WI38 (cell line): ENCODE data around the gene PHYHIPL.

ENCODE experiments used
- H3K4me3 ChIP-seq: 2 replicates; pipeline ENCODE4 v1.5.1; 2011; ENCODE audit warnings: low read depth, mild to moderate bottlenecking, control low read depth, low read length
- TF ChIP-seq, protein P1 (sequence below): IDR thresholded peaks from 2 replicates; pipeline ENCODE4 v1.5.1; 2012; ENCODE audit warnings: low read depth, mild to moderate bottlenecking, control low read depth, low read length

Gene PHYHIPL

DNA sequence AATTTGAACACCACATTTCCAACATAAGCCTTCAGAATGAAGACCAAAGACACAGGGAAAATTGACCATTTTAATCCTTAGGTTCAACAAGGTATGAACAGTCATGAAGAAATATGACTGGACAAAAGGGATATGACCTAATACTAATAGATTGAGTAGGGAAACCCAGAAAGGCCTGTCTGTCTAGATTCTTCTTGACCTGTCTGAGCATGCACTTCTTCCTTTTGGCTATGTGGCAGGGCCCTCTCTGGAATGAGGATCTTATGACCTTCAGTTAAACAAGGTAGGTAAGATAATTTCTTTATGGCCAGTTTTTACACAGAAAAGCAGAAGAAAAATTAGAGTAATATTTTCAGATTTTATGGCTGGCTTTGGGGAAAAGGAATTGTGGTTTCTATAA, 3.0 kb upstream of the PHYHIPL start:
- H3K4me3 ChIP-seq = no peak overlapping the region
- TF ChIP-seq, protein P1, sequence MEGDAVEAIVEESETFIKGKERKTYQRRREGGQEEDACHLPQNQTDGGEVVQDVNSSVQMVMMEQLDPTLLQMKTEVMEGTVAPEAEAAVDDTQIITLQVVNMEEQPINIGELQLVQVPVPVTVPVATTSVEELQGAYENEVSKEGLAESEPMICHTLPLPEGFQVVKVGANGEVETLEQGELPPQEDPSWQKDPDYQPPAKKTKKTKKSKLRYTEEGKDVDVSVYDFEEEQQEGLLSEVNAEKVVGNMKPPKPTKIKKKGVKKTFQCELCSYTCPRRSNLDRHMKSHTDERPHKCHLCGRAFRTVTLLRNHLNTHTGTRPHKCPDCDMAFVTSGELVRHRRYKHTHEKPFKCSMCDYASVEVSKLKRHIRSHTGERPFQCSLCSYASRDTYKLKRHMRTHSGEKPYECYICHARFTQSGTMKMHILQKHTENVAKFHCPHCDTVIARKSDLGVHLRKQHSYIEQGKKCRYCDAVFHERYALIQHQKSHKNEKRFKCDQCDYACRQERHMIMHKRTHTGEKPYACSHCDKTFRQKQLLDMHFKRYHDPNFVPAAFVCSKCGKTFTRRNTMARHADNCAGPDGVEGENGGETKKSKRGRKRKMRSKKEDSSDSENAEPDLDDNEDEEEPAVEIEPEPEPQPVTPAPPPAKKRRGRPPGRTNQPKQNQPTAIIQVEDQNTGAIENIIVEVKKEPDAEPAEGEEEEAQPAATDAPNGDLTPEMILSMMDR = no peak

DNA sequence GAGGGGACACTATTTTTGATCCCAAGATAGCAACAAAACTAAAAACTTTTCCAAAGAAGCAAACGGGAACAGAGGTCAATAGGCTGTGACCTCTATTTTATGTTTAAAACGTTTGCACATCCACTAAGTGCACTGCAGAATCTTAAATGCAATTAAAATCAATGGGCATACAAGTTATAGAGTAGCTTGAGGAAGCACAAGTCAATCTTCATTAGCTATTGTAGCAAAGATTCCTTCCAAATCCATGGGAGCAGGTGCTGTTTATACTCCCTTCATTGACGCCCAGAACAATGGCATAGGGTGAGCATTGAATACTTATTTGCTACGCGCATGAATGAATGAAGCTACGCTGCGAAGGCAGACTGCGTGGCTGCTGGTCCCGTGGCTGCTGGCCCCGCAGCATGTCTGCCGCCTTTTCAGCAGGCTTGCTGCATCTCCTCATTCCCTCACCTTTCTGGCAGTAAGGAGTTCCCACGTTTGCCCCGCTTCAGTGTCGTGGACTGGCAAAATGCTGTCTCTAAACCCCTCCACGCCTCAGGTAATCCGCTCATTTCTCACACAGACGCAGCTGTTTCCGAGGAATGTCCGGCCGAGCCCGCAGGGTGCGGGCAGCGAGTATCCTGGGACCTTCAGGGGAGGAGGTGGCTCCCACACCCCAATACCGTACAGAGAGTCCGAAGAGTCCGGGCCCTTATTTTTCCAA, 754 bp upstream of the PHYHIPL start:
- H3K4me3 ChIP-seq = no peak overlapping the region
- TF ChIP-seq, protein P1 = no peak

DNA sequence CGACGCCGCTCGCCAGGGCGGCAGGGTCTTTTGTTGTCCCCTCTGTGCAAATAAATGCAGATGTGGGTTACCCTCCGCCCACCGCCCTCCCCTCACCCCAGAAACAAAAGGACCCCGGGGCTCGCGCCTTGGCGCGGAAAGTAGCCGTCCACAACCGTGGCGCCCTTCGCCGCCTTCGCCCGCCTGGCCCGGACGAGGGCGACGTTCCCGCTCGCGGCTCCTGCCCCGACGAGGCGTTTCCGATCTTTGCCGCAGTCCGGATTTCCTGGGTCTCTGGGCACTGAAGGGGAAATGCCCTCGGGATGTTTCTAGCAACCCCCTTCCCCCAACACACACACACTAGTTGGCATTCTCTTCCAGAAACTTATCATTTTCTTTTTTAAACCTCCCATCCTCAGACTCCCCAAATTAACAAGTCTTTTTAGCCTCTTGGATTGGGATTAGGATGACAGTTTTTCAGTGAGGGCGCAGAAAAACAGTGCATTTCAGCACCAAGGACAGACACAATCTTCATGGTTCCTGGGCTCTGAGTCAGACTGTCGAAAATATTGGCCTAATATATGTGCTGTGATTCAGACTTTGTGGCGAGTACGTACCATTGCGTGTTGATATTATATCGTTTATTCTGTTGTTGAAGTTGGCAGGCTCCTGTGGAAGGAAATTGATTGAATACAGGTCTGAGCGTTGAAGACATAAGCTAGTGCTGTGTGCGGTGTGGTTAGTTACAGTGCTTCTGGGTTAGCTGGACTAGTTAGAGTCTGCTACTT, 771 bp downstream of the PHYHIPL start:
- H3K4me3 ChIP-seq = no peak overlapping the region

DNA sequence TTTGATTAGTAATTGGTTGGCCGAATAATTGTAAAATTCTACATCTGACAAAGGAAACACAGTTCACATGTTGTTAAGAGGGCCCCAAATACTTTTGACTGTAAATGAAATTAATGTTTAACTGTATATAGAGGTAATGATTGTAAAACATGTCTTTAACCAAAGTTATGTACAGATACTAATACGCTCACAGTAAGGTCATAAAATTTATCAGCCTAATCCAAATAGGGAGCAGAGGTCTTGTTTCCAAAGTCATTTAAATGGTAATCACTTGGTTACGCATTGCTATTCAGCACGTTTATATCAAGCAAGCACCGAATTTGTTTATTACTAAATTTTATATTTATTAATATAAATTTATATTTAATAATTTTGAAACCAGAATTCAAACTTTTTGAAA, 1.4 kb downstream of the PHYHIPL start:
- TF ChIP-seq, protein P1 = no peak
- H3K4me3 ChIP-seq = no peak overlapping the region

More for the DNA sequence above, 771 bp downstream of the PHYHIPL start:
- TF ChIP-seq, protein P1 = no peak

DNA sequence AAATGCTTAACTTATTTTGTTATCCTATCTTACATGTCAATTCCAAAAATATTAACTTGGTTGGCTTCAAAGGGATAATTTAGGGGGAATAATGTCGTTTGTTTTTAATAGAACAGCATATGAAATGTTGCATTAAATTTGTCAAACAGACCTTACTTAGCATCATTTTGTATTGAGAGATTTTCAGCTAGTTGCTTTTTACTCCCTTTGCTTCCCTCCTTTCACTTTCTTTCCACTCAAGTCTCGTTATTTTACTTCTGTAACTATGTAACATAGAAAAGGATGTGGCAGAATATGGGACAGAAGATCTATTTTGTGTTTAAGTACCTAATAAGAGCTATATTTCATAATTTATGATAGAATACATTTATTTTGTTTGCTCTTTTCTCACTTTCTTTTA, 2.6 kb downstream of the PHYHIPL start:
- TF ChIP-seq, protein P1 = no peak

DNA sequence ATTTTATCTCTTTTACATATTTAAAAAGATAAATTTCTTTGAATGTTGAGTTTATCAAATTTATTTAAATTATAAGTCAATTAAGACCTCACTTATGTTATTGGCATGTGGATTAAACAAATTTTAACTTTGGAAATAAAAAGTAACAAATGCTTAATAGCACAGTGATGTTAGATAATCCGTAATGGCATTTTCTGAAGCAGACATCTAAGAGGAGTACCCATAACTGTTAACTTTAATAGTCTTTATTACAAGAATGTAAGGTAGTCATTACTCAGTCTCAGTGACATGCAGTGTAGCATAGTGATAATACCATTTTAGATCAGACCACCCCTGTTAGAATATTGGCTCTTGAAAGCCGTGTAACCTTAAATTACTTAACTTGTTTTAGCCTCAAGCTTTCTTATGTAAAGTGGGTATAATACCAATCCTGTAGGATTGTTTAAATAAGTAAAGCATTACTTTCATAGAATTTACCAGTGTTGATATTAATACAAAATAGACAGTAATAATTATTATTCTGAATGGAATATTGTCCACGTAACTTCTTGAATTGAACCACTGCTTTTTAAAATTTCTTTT, 4.3 kb downstream of the PHYHIPL start:
- no peak overlapping the region for H3K4me3 ChIP-seq
- TF ChIP-seq, protein P1 = no peak

More for the DNA sequence above, 2.6 kb downstream of the PHYHIPL start:
- no peak overlapping the region for H3K4me3 ChIP-seq

DNA sequence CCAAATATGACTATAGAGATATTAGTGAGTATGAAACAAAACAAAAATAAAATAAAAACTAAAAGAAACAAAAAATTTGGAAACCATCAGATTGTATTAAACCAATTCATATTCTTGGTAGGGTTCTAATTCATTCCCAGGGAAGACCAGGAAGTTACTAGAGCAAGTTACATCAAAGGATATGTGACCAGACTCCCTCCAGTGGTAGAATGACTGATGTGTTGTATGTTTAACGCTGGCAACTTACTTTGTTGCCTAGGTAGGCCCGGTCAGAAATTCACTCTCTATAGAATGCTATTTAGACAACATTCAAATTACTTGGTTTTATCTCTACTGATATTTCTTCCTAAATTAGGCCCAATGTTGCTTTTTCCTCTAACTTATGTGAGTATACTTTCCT, 5.2 kb downstream of the PHYHIPL start:
- TF ChIP-seq, protein P1 = no peak
- no peak overlapping the region for H3K4me3 ChIP-seq
